HG02623 (cell line): ENCODE results near the gene DCAF17.
A peak's percentile ranks its signal among the peaks of the same experiment; 100 is the strongest.

ENCODE experiments used
- ATAC-seq: cut with Tn5 transposase; IDR thresholded peaks from one replicate; pipeline ENCODE4 v1.9.1; 2021; ENCODE audit warnings: moderate library complexity; ENCODE audit not compliant: unreplicated experiment

DCAF17 gene, protein sequence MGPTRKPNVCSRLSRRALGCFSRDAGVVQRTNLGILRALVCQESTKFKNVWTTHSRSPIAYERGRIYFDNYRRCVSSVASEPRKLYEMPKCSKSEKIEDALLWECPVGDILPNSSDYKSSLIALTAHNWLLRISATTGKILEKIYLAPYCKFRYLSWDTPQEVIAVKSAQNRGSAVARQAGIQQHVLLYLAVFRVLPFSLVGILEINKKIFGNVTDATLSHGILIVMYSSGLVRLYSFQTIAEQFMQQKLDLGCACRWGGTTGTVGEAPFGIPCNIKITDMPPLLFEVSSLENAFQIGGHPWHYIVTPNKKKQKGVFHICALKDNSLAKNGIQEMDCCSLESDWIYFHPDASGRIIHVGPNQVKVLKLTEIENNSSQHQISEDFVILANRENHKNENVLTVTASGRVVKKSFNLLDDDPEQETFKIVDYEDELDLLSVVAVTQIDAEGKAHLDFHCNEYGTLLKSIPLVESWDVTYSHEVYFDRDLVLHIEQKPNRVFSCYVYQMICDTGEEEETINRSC

DNA sequence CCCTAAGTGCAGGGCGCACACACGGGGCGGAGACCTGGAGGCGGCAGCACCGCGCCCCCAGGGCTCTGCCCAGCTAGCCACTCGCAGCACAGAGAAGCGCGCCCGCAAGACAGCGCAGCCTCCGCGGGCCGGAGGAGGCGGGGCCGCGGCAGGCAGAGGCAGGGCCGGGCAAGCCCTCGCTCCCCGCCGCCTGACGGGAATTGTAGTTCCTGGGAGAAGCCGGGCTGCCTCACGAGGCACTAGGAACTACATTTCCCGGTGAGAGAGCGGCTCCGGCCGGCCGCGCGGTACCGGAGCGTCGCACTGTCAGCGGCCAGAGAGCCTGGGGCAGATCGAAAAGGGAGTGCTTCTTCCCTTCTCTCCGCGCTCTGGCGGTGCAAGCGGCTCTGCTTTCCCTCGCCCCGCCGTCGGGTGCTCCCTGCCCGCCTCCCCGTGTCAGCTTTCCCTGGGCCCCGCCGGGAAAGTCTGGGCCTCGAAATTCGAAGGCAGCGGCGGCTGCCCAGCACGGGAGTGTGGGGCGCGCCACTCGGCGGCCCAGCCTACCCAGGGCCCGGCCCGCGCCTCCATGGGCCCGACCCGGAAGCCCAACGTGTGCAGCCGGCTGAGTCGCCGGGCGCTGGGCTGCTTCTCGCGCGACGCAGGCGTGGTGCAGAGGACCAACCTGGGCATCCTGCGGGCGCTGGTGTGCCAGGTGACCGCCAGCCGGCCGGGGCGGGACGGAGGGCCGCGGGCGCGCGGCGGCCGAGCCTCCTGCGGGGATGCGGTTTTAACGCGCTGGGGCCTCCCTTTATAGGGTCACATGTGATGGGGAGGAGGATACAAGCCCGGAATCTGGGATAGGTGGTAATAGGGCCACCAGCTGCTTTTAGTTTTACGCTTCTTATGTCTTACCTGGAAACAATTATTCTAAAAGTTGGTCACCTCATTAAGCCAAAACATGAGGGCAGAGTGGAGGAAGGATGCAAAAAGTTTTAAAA, at the start of gene DCAF17:
DCAF17 (plus strand) TSS at position 214 of the 977 bp plus-strand sequence; CDS start at position 566, 352 bp downstream.
- peak; percentile 92 for ATAC-seq

DNA sequence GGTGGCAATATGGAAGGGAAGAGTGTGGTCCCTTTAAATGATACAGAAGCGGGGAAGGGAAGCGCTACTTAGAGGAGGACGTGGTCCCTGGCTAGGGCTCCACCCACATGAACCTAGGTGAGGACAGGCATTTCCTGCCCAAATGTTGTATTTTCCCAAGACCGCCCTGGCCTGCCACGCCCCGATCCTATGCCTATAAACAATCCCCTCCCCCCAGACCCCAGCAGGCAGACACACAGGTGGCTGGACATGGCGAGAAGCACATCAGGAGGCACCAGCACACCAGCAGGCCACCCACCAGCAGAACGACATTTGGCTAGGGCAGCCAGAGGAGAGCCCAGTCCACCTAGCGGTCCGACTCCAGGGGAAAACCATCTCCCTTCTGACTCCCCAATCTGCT, 47.4 kb upstream of the DCAF17 start:
- no peak for ATAC-seq

DNA sequence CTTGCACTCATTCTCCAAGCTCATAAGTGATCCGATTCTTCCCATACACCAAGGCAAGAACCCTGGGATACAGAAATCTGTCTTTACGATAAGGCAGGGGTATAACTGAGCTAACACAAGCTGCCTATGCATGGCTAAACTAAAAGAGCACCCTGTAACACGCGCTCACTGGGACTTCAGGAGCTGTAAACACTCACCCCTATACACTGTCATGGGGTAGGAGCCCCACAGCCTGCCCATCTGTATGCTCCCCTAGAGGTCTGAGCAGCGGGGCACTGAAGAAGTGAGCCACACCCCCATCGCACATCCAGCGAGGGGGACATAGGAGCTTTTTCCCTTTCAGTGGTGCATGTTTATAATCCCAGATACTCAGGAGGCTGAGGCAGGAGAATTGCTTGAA, 47.0 kb upstream of the DCAF17 start:
- ATAC-seq = no peak

DNA sequence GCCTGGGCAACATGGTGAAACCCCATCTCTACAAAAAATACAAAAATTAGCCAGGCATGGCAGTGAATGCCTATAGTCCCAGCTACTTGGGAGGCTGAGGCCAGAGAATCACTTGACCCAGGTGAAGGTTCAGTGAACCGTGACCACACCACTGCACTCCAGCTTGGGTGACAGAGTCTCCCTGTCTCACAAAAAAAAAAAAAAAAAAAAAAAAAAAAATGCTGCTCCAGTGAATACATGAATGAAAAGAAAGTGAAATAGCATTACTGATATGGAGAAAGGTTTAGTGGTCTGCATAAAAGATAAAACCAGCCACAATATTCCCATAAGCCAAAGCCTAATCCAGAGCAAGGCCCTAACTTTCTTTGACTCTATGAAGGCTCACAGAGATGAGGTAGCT, 44.7 kb upstream of the DCAF17 start:
- ATAC-seq = no peak

DNA sequence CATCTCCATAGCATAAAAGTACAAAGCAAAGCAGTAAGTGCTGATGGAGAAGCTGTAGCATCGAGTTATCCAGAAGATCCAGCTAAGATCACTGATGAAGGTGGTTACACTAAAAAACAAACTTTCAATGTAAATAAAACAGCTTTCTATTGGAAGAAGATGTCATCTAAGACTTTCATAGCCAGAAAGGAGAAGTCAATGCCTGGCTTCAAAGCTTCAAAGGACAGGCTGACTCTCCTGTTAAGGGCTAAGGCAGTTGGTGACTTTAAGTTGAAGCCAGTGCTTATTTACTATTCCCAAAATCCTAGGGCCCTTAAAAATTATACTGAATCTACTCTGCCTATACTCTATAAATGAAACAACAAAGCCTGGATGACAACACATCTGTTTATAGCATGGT, 44.2 kb upstream of the DCAF17 start:
- ATAC-seq = no peak

DNA sequence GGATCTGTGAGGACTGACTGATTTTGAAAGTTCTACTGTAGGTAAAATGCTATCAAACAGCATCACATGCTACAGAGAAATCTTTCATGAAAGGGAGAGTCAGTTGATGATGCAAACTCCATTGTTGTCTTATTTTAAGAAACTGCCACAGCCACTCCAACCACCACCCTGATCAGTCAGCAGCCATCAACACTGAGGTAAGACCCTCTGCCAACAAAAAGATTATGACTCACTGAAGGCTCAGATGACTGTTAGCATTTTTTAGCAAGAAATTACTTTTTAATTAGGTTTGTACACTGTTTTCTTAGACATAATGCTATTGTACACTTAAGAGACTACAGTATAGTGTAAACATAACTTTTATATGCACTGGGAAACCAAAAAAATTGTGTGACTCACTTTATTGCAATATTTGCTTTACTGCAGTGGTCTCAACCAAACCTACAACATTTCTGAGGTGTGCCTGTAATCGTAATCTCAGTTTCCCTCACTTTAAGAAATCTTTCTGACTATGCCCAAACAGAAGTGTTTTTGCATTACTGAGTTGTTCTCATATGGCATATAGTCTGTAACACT, 43.0 kb upstream of the DCAF17 start:
- no peak for ATAC-seq

DNA sequence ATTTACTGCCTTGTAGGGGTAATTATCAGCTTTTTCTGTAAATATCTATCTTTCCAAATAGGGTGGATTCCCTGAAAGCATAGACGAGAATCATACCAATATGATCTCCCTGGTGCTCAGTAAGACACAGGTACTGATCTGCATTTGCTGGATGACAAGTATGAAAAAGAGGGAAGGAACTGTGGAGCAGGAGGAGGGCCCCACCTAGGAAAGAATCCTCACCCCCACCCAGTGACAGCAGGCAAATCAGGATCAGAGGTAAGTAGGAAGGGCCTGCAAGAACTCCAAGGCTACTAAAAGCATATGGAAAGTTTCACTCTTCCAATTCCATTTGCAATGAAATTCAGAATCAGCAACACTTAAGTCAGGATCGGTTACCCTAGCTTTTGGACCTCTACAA, 42.5 kb upstream of the DCAF17 start:
- ATAC-seq = no peak

DNA sequence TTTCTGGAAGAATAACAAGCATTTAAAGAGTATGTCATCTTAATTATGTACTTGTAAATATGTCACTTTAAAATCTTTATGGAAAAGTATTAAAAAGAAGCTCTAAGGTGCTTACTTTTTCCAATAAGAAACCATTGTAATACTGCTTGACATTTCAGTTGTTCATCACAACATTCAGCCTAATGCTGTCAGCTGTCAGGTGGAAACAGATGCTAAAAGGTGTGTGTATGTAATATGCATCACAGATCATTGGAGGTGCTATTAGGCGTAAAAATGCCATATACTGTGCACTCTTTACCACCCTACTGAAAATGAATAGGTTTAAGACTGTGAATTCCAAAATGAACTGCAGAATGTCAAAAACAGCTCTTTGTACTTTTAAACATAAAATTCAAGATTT, 40.5 kb upstream of the DCAF17 start:
- no peak for ATAC-seq

DNA sequence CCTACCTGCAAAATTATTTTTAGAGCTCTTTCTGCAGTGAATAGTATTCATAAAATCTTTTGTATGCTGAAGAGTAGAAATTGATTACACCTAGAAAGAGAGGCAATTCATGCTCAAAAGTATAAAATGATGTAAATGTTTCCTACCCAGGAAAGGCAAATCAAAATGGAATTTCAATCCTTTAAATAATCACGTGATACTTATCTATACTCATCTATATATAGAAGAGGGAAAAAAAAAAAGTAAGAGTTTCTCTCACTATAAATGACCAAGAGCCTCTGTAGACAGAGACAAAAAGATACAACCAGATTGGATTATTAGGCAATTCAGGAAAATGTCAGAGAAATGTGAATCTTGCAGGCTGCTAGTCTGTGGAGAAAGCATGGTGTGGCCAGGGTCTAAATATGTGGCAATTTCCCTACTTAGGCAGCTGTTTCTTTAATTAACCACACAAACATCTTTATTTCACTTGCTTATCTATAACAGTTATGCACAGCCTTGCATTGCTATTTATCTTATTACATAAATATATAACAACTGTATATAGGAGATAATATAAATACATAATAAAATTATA, 39.8 kb upstream of the DCAF17 start:
- no peak for ATAC-seq

DNA sequence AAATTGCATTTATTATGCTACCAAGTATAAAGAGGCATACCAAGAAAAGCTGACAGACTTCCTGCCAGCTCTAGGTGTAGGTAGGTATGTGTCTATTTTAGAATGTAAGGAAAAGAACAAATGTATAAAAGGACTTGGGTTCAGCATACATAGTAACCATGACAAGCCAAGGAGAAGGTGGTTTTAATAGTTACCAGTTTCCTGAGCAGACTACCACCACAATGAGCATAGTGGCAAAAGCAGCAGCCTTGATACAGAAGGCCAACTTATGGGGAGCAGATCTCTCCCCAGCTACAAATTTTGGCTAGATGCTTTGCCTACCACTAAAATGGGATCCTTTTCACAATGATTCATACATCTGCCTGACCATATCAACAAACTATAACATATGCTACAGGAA, 34.7 kb upstream of the DCAF17 start:
- no peak for ATAC-seq

DNA sequence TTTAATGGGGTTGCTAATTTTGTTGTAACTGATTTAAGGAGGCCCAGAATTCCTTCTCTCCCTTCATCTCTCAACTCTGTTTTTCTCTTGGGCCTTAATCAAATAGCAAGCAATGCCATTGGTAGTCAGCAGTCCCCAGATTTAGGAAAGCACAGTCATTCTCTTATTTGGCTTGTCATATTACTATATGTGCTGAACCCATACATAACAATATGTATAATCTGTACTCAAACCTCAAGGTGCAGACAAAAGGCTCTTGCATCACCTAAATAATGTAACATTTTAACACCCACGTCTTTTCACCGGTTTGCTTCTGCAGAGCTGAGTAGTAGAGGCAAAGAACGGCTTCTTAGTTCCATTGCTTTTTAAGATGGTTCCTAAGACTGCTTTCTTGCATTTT, 33.6 kb upstream of the DCAF17 start:
- no peak for ATAC-seq

DNA sequence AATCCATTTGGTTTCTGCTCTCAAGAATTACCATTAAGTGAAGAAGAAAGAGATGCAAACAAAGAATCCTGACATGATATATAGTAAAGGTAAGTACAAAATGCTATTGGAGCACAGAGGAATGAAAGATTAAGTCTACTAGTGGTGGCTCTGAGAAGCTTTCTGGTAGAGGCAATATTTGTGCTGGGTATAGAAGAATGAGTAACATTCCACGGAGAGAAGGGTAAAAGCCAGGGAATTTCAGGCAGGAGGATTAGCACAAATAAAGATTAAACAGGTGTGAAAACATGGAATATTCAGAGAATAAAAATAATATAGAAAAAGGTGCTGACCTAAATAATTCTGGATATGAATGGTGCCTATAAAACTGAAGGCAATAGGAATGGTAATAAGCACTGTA, 32.1 kb upstream of the DCAF17 start:
- no peak for ATAC-seq

DNA sequence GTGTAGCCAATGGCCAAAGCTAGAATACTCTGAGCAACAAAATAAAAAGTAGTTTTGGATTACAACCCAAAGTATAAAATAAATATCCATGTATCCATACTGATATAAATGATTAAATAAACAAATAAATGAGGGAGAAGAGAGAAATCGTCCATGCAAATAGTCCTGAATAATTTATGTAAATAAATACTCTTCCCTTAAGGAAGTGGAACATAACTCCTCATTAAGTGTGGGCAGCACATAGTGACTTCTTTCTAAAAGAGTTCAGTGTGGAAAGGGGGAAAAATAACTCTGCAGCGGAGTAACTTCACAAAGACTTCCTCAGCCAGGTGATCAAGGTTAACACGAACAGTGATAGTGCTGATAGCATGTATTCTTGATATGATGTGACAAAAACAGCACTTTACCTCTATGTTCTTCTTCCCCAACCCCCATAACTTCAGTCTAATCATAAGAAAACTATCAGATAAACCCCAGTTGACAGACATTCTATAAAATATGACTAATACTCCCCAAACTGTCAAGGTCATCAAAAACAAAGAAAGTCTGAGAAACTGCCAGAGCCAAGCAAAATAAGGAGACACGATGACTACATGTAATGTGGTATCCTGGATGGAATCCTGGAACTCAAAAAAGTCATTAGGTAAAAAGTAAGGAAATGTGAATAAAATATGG, 31.0 kb upstream of the DCAF17 start:
- ATAC-seq = no peak

DNA sequence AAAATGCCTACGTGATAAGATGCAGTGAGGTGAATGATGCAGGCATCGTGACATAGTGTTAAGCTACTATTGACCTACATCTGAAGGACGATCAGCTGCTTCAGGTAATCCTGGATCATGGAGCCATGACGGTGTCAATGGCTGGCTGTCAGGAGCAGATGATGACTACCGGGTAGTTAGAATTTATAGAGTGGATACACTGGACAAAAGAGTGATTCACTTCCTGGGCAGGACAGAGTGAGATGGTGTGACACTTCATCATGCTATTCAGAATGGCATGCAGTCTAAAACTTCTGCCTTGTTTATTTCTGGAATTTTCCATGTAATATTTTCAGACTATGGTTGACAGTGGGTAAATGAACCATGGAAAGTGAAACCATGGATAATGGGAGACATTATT, 29.8 kb upstream of the DCAF17 start:
- ATAC-seq = no peak

DNA sequence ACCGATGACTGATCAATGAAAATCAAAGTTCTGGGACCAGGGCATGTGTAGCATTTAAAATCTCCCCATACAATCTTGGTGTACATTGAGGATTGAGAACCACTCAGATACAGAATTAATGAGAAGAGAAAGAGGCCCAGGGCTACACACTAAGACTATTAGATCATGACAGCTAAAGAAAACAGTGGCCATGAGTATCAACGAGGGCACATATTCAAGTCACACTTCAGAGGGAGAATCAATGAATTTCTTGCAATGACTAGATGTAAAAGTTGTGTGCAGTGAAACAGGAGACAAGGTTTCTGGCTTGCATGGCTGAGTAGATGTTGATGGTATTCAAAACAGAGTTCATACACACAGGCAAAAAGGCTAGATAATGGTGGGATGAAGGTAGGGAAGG, 29.3 kb upstream of the DCAF17 start:
- ATAC-seq = no peak

DNA sequence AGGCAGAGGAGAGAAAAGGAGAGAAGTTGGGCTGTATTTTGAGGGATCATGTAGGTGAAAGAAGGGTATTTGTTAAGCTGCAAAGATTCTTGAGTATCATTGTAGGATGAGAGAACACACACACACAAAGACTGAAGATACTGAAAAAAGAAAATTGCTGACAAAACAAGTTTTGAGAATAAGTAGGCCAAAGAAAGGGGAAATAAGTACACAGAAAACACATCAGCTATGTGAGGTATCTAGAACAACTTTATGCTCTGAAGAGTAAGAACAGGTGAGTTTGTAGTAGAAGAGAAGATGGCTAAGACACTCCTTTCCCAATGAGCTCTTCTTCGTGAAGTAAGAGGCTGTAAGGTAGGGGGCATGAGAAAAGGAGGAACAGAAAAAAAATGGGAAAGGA, 28.5 kb upstream of the DCAF17 start:
- no peak for ATAC-seq

DNA sequence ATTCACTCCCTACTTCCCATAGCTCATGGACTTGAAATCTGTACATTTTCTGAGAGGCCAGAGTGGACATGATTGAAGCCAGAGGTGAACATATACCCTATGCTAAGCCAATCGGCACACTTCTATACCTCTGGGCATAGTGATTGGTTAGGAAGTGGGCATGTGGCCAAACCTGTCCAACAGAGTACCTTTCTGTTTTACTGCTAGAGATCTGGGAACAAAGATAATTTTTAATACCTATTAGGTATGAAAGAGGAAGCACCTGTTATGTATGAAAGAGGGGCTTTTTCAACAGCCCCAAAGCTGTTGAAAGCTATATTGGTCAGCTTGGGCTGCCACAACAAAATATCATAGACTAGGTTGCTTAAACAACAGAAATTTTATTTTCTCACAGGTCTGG, 28.0 kb upstream of the DCAF17 start:
- peak; percentile 56 for ATAC-seq

DNA sequence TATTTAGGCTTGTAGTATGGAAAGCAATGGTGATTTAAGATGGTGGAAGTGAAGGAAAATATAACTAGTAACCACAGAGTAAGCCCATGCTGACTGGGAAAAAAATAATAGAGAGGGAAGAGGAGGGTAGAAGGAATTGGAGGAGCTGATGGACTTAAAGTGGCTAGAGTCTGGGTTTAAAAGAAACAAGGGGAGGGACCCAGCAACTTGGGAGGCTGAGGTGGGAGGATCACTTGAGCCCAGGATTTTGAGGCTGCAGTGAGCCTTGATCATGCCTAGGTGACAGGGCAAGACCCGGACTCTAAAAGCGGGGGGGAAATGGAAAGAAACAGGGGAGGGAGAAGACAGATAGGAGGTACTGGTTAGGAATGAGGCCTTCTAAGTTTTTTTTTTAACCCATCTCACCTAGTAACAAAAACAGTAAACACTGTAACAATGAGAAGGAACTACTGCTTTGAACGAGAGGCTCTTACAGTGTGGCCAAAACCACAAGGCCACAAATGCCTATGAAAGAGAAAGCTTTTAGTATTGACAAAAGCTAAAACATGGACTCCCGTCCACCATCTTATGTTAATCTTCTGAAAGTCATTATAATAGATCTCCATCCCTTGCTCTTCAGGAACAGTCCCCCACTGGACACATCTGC, 26.9 kb upstream of the DCAF17 start:
- ATAC-seq = peak; percentile 53

DNA sequence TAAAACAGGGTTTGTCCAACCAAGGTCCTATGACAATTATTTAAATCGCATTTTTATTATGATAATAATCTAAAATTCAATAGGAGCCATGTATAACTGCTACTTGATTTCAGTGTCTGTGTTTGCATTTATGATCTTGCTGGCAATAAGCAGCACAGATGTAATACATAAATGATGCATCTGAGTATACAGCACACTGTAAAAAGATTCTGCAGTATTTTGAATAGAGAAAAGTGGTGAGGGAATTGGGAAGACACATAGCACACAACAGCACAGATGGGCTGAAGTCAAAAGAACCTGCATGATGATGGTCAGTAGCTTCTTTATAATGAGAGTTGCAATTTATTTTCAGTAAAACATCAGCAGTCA, 26.4 kb upstream of the DCAF17 start:
- ATAC-seq = no peak

DNA sequence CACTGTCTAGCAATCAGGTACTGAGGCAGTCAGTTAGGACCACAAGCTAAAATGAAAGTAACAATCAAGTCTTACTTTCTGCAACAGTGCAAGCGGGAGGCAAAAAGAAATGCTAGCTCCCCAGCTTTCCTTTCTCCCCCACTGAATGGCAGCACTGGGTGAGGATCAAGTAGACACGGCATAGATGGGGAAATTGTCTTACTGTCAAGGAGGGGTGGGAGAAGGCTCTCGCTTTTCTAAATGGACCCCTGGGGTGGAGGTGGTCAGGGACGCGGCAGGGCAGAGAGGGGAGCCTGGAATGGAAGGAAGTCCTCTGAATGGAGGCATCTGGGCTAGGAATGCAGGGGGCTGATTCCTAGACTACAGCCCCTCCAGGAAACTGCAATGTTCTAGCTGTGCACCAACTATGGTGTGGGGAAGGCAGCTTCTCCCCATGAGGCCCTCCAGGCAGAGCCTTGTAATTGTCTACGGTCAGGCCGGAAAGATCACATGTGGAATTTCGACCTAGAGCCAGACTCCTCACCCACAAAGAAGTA, 24.5 kb upstream of the DCAF17 start:
- no peak for ATAC-seq
